ENCODE data around the gene OR5J2.
"Not testable (repeated sequence)": the region's sequence is repeated elsewhere in the genome, so short reads cannot be mapped to it uniquely, and the experiment has no call there.

OR5J2 gene

GRCh38 chr11:56176318-56176717, at the start of gene OR5J2:
TSS of gene OR5J2 (plus strand) at chr11:56176618. CDS start at chr11:56176618, 0 bp downstream.
- Histone ChIP-seq H3K4me3 (ENCODE audit: low read depth, low read length) (no peak within 1 kb of the TSS), H3K4me1 (ENCODE audit: control insufficient read depth, insufficient read depth, low read length) (no peaks in the 10 kb centered on the region), H3K36me3 (ENCODE audit: control insufficient read depth, insufficient read depth, low read length) (no peaks in the 10 kb centered on the region), H3K9ac (ENCODE audit: low read length) (no peak within 1 kb of the TSS), H3K27me3 (ENCODE audit: control insufficient read depth, insufficient read depth, low read length) (no peaks in the 10 kb centered on the region), H3K9me3 (ENCODE audit: control insufficient read depth, insufficient read depth, low read depth, low read length) (peaks cover 20% of the 10 kb centered on the region), H3K27ac (ENCODE audit: low read depth, low read length) (no peak within 1 kb of the TSS)

- no peaks in the 10 kb centered on the region for H3K36me3 ChIP-seq (ENCODE audit: control insufficient read depth, insufficient read depth, low read length)
- no peak within 1 kb of the TSS for H3K27ac ChIP-seq (ENCODE audit: low read depth, low read length)
- no peak within 1 kb of the TSS for H3K9ac ChIP-seq (ENCODE audit: low read length)
- no peaks in the 10 kb centered on the region for H3K27me3 ChIP-seq (ENCODE audit: control insufficient read depth, insufficient read depth, low read length)
- no peak within 1 kb of the TSS for H3K4me3 ChIP-seq (ENCODE audit: low read depth, low read length)
- H3K4me1 ChIP-seq (ENCODE audit: control insufficient read depth, insufficient read depth, low read length): no peaks in the 10 kb centered on the region
- peaks cover 8% of the 10 kb centered on the region; the same call in 1 of the 2 replicates for H3K9me3 ChIP-seq (ENCODE audit: control insufficient read depth, insufficient read depth, low read depth, low read length)
Observed at GRCh38 chr11:56140151-56140661, 36.2 kb upstream of the OR5J2 start, which contains the start of gene OR8J3. TSS of gene OR8J3 (minus strand) at chr11:56140201. CDS start at chr11:56137718, 2,483 bp downstream.

- H3K9ac ChIP-seq (ENCODE audit: low read length); H3K4me3 ChIP-seq (ENCODE audit: low read depth, low read length); H3K4me1 ChIP-seq (ENCODE audit: control insufficient read depth, insufficient read depth, low read length); H3K9me3 ChIP-seq (ENCODE audit: control insufficient read depth, insufficient read depth, low read depth, low read length); H3K27ac ChIP-seq (ENCODE audit: low read depth, low read length); H3K36me3 ChIP-seq (ENCODE audit: control insufficient read depth, insufficient read depth, low read length); H3K27me3 ChIP-seq (ENCODE audit: control insufficient read depth, insufficient read depth, low read length): not testable (repeated sequence)
Observed at GRCh38 chr11:56143681-56144080, 32.7 kb upstream of the OR5J2 start.

GRCh38 chr11:56151376-56151775, 25.0 kb upstream of the OR5J2 start:
- Histone ChIP-seq H3K36me3 (ENCODE audit: control insufficient read depth, insufficient read depth, low read length) (no peaks in the 10 kb centered on the region), H3K4me1 (ENCODE audit: control insufficient read depth, insufficient read depth, low read length) (no peaks in the 10 kb centered on the region), H3K9me3 (ENCODE audit: control insufficient read depth, insufficient read depth, low read depth, low read length) (peaks cover 19% of the 10 kb centered on the region), H3K9ac (ENCODE audit: low read length) (no peak overlapping the region), H3K27ac (ENCODE audit: low read depth, low read length) (no peak overlapping the region), H3K27me3 (ENCODE audit: control insufficient read depth, insufficient read depth, low read length) (no peaks in the 10 kb centered on the region), H3K4me3 (ENCODE audit: low read depth, low read length) (no peak overlapping the region)

GRCh38 chr11:56152333-56152732, 24.1 kb upstream of the OR5J2 start:
- Histone ChIP-seq H3K9ac (ENCODE audit: low read length) (no peak overlapping the region), H3K4me3 (ENCODE audit: low read depth, low read length) (no peak overlapping the region), H3K27ac (ENCODE audit: low read depth, low read length) (no peak overlapping the region), H3K4me1 (ENCODE audit: control insufficient read depth, insufficient read depth, low read length) (no peaks in the 10 kb centered on the region), H3K36me3 (ENCODE audit: control insufficient read depth, insufficient read depth, low read length) (no peaks in the 10 kb centered on the region), H3K27me3 (ENCODE audit: control insufficient read depth, insufficient read depth, low read length) (no peaks in the 10 kb centered on the region), H3K9me3 (ENCODE audit: control insufficient read depth, insufficient read depth, low read depth, low read length) (peaks cover 19% of the 10 kb centered on the region)

GRCh38 chr11:56160217-56160616, 16.2 kb upstream of the OR5J2 start, which contains the start of gene OR8K5:
TSS of gene OR8K5 (minus strand) at chr11:56160317. CDS start at chr11:56160317, 0 bp downstream.
- H3K9me3 ChIP-seq (ENCODE audit: control insufficient read depth, insufficient read depth, low read depth, low read length): peaks cover 5% of the 10 kb centered on the region
- no peaks in the 10 kb centered on the region for H3K36me3 ChIP-seq (ENCODE audit: control insufficient read depth, insufficient read depth, low read length)
- H3K4me1 ChIP-seq (ENCODE audit: control insufficient read depth, insufficient read depth, low read length): no peaks in the 10 kb centered on the region
- H3K9ac ChIP-seq (ENCODE audit: low read length): no peak within 1 kb of the TSS
- no peaks in the 10 kb centered on the region for H3K27me3 ChIP-seq (ENCODE audit: control insufficient read depth, insufficient read depth, low read length)
- H3K4me3 ChIP-seq (ENCODE audit: low read depth, low read length): no peak within 1 kb of the TSS
- no peak within 1 kb of the TSS for H3K27ac ChIP-seq (ENCODE audit: low read depth, low read length)

- H3K9me3 ChIP-seq (ENCODE audit: control insufficient read depth, insufficient read depth, low read depth, low read length): no peaks in the 10 kb centered on the region
- no peaks in the 10 kb centered on the region for H3K4me1 ChIP-seq (ENCODE audit: control insufficient read depth, insufficient read depth, low read length)
- no peaks in the 10 kb centered on the region for H3K27me3 ChIP-seq (ENCODE audit: control insufficient read depth, insufficient read depth, low read length)
- no peak overlapping the region for H3K9ac ChIP-seq (ENCODE audit: low read length)
- H3K36me3 ChIP-seq (ENCODE audit: control insufficient read depth, insufficient read depth, low read length): no peaks in the 10 kb centered on the region
- no peak overlapping the region for H3K4me3 ChIP-seq (ENCODE audit: low read depth, low read length)
- no peak overlapping the region for H3K27ac ChIP-seq (ENCODE audit: low read depth, low read length)
Observed at GRCh38 chr11:56163804-56164203, 12.6 kb upstream of the OR5J2 start.

GRCh38 chr11:56172256-56172830, 4.1 kb upstream of the OR5J2 start:
- H3K27me3 ChIP-seq (ENCODE audit: control insufficient read depth, insufficient read depth, low read length): no peaks in the 10 kb centered on the region
- H3K27ac ChIP-seq (ENCODE audit: low read depth, low read length): no peak overlapping the region
- no peaks in the 10 kb centered on the region for H3K4me1 ChIP-seq (ENCODE audit: control insufficient read depth, insufficient read depth, low read length)
- no peak overlapping the region for H3K9ac ChIP-seq (ENCODE audit: low read length)
- H3K36me3 ChIP-seq (ENCODE audit: control insufficient read depth, insufficient read depth, low read length): no peaks in the 10 kb centered on the region
- H3K4me3 ChIP-seq (ENCODE audit: low read depth, low read length): no peak overlapping the region
- 0 out of 2 replicates have a peak, but pooled peaks cover 5% of the 10 kb centered on the region for H3K9me3 ChIP-seq (ENCODE audit: control insufficient read depth, insufficient read depth, low read depth, low read length)

- Histone ChIP-seq H3K4me1 (ENCODE audit: control insufficient read depth, insufficient read depth, low read length) (no peaks in the 10 kb centered on the region), H3K9ac (ENCODE audit: low read length) (no peak overlapping the region), H3K4me3 (ENCODE audit: low read depth, low read length) (no peak overlapping the region), H3K9me3 (ENCODE audit: control insufficient read depth, insufficient read depth, low read depth, low read length) (peaks cover 15% of the 10 kb centered on the region), H3K36me3 (ENCODE audit: control insufficient read depth, insufficient read depth, low read length) (no peaks in the 10 kb centered on the region), H3K27me3 (ENCODE audit: control insufficient read depth, insufficient read depth, low read length) (no peaks in the 10 kb centered on the region), H3K27ac (ENCODE audit: low read depth, low read length) (no peak overlapping the region)
Observed at GRCh38 chr11:56183459-56183858, 7.0 kb downstream of the OR5J2 start.

- Histone ChIP-seq H3K9me3 (ENCODE audit: control insufficient read depth, insufficient read depth, low read depth, low read length) (peaks cover 6% of the 10 kb centered on the region; the same call in 1 of the 2 replicates), H3K27ac (ENCODE audit: low read depth, low read length) (no peak overlapping the region), H3K27me3 (ENCODE audit: control insufficient read depth, insufficient read depth, low read length) (no peaks in the 10 kb centered on the region), H3K4me1 (ENCODE audit: control insufficient read depth, insufficient read depth, low read length) (no peaks in the 10 kb centered on the region), H3K4me3 (ENCODE audit: low read depth, low read length) (no peak overlapping the region), H3K36me3 (ENCODE audit: control insufficient read depth, insufficient read depth, low read length) (no peaks in the 10 kb centered on the region), H3K9ac (ENCODE audit: low read length) (no peak overlapping the region)
Observed at GRCh38 chr11:56188602-56189001, 12.2 kb downstream of the OR5J2 start.

GRCh38 chr11:56196705-56197104, 20.3 kb downstream of the OR5J2 start:
- Histone ChIP-seq H3K36me3 (ENCODE audit: control insufficient read depth, insufficient read depth, low read length) (no peaks in the 10 kb centered on the region), H3K9me3 (ENCODE audit: control insufficient read depth, insufficient read depth, low read depth, low read length) (no peaks in the 10 kb centered on the region), H3K9ac (ENCODE audit: low read length) (no peak overlapping the region), H3K27ac (ENCODE audit: low read depth, low read length) (no peak overlapping the region), H3K27me3 (ENCODE audit: control insufficient read depth, insufficient read depth, low read length) (no peaks in the 10 kb centered on the region), H3K4me1 (ENCODE audit: control insufficient read depth, insufficient read depth, low read length) (no peaks in the 10 kb centered on the region), H3K4me3 (ENCODE audit: low read depth, low read length) (no peak overlapping the region)

Data from HUES6 (cell line).